ENCODE data around the gene PIANP.
"Not testable (repeated sequence)": the region's sequence is repeated elsewhere in the genome, so short reads cannot be mapped to it uniquely, and the experiment has no call there.

PIANP gene

GRCh38 chr12:6700646-6701051 lies at the start of gene PIANP:
TSS of gene PIANP (minus strand) at chr12:6700815. CDS start at chr12:6698061, 2,754 bp downstream.
- DNase-seq (ENCODE audit: low read depth in 2 of 2) = peak in 1 of 2 donors; percentile 37

GRCh38 chr12:6748761-6749160 lies 48.1 kb upstream of the PIANP start:
- DNase-seq (ENCODE audit: low read depth in 2 of 2) = no peak

- DNase-seq (ENCODE audit: low read depth in 2 of 2) = no peak
Observed at GRCh38 chr12:6747216-6747615, 46.6 kb upstream of the PIANP start.

GRCh38 chr12:6745741-6746525 lies 45.3 kb upstream of the PIANP start:
- no peak for DNase-seq (ENCODE audit: low read depth in 2 of 2)

- DNase-seq (ENCODE audit: low read depth in 2 of 2) = not testable (repeated sequence)
Observed at GRCh38 chr12:6743300-6743699, 42.7 kb upstream of the PIANP start.

- no peak for DNase-seq (ENCODE audit: low read depth in 2 of 2)
Observed at GRCh38 chr12:6742834-6743233, 42.2 kb upstream of the PIANP start.

GRCh38 chr12:6742080-6742479 lies 41.5 kb upstream of the PIANP start:
- DNase-seq (ENCODE audit: low read depth in 2 of 2) = not testable (repeated sequence)

GRCh38 chr12:6736754-6737153 lies 36.1 kb upstream of the PIANP start:
- DNase-seq (ENCODE audit: low read depth in 2 of 2) = no peak

GRCh38 chr12:6735448-6736191 lies 35.0 kb upstream of the PIANP start:
- peak; percentile 10 to 25 for DNase-seq (ENCODE audit: low read depth in 2 of 2)

- DNase-seq (ENCODE audit: low read depth in 2 of 2) = no peak
Observed at GRCh38 chr12:6734506-6735387, 34.1 kb upstream of the PIANP start.

GRCh38 chr12:6730169-6730568 lies 29.6 kb upstream of the PIANP start:
- no peak for DNase-seq (ENCODE audit: low read depth in 2 of 2)

- no peak for DNase-seq (ENCODE audit: low read depth in 2 of 2)
Observed at GRCh38 chr12:6729186-6729585, 28.6 kb upstream of the PIANP start.

- no peak for DNase-seq (ENCODE audit: low read depth in 2 of 2)
Observed at GRCh38 chr12:6725350-6725749, 24.7 kb upstream of the PIANP start.

- no peak for DNase-seq (ENCODE audit: low read depth in 2 of 2)
Observed at GRCh38 chr12:6724409-6724797, 23.8 kb upstream of the PIANP start.

- DNase-seq (ENCODE audit: low read depth in 2 of 2) = peak; percentile 94 to 97
Observed at GRCh38 chr12:6723607-6724408, 23.2 kb upstream of the PIANP start, which contains the start of gene COPS7A. TSS of gene COPS7A (plus strand) at chr12:6724046. CDS start at chr12:6724657, 611 bp downstream.

- no peak for DNase-seq (ENCODE audit: low read depth in 2 of 2)
Observed at GRCh38 chr12:6722863-6723262, 22.2 kb upstream of the PIANP start.

GRCh38 chr12:6716874-6717437 lies 16.3 kb upstream of the PIANP start:
- no peak for DNase-seq (ENCODE audit: low read depth in 2 of 2)

GRCh38 chr12:6716031-6716873 lies 15.6 kb upstream of the PIANP start:
- not testable (repeated sequence) for DNase-seq (ENCODE audit: low read depth in 2 of 2)

- peak in 1 of 2 donors; percentile 21 for DNase-seq (ENCODE audit: low read depth in 2 of 2)
Observed at GRCh38 chr12:6708960-6709394, 8.4 kb upstream of the PIANP start.

- not testable (repeated sequence) for DNase-seq (ENCODE audit: low read depth in 2 of 2)
Observed at GRCh38 chr12:6708351-6708750, 7.7 kb upstream of the PIANP start.
